ENCODE results near the gene OR2AT4.
"Not testable (repeated sequence)": the region's sequence is repeated elsewhere in the genome, so short reads cannot be mapped to it uniquely, and the experiment has no call there.

The OR2AT4 gene

GRCh38 chr11:75096456-75097172 is at the start of gene OR2AT4:
OR2AT4 (minus strand) TSS chr11:75096876.
- DNase-seq: no peak

DNA sequence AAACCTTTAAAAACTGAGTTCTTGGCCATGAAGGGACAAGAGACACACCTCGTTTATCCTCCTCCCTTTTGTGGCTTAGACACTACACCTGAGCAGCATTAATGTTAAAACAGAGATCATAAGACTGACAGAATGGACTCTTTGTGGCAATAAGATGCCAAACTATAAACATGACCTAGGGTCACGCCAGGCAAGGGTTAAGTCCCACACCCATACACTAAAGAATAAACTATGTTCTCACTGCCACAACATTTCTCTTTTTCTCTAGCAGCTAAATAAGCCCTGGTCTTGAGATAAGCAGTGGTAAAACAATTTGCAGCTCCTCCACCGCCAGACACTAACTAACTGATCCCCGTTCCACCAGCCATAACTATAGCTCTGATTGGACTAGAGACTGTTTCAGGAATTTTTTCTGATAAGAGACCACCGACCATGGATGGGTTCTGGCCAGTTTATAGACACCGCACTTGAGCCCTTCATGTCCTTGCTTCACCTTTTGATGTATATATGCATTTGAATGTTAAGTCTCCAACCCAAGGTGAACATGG is 49.4 kb upstream of the OR2AT4 start:
- no peak for DNase-seq

GRCh38 chr11:75145196-75145971 is 48.7 kb upstream of the OR2AT4 start:
- DNase-seq: no peak

DNA sequence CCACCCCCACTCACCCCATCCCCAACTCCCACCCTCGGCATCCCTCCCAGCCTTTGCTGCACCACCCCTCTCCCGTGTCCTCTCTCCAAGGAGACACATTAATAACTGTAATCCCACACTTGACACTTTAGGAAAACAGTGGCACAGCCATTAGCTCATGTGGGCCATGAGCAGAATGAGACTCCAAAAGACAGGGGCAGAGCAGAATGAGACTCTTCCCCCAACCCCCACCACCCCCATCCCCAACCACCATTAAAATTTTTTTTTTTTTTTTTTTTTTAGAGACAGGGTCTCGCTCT is 48.0 kb upstream of the OR2AT4 start:
- DNase-seq: no peak

DNA sequence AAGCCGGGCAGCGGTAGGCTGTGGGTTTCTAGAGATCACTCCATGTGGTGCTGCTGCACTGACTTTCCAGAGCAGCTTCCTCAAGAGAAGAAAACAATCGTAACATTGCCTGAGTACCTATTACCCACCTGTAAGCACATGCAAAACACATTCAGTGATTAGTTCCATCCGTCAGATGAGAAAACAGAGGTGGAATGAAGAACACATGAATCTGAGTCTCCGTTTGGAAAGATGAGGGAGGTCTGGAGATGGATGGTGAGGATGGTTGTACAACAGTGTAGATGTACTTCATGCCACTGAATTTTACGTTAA is 46.7 kb upstream of the OR2AT4 start:
- DNase-seq: no peak

- peak in 9 of 14 donors; percentile 12 to 56 (median 33) for DNase-seq
Observed at GRCh38 chr11:75142714-75143419, 46.2 kb upstream of the OR2AT4 start.

DNA sequence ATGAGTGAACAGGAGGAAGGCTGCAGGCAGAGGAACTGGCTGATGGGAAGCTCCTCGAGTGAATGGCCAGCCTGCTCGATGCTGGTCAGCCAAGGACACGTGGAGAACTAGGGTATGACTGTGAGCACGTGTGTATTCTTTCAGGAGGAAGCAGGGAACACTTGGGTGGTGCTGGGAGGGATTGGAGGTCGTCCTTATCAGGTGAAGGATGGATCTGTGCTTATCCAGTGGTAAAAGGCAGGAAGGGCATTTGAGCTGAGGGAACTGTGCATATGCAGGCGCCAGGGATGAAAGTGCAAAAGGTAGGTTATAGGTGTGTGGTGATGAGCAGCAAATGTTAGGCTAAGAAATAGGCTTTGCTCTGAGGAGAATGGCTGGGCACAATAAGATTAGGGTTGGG is 44.5 kb upstream of the OR2AT4 start:
- DNase-seq: no peak

DNA sequence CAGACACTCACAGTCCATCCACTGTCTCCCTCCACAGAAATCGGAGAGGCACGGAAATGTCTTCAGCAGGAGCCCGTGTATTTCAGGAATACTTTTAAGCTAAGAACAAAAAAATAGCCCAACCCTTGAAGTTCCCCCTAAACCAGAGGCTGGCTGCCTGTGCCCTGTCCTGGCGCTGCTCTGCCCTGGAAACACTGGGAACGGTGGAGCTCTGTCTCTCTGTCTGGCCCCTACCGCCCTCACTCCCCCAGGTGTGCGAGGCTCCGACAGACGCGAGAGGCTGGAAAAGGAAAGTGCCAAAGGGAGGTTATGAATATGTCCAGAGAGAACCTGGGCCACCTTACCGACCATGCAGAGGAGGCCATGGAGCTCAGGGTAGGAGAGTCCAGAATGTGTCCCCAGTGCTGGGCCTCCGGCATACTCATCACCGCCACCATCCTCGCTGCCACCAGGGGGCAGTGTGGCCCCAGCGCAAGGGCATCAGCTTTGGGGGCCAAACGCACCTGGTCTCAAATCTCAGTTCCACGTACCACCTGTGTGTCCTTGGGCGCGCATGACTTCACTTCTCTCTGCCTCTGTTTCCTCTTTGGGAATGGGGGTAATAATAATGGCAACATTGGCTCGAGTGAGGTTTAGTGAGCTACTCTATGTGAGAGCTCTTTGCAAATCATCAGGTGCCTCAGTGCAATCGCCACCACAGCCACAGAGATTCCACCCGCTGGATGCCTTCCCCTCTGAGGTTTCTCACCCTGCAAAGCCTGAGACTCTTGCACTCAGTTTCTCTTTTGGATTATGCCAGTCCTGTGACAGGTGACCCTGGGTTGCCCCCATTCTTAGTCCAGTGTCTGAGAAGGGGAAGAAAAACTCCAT is 43.8 kb upstream of the OR2AT4 start:
- peak in 6 of 14 donors; percentile 11 to 55 (median 32) for DNase-seq

GRCh38 chr11:75135651-75136050 is 39.0 kb upstream of the OR2AT4 start:
- no peak for DNase-seq

DNA sequence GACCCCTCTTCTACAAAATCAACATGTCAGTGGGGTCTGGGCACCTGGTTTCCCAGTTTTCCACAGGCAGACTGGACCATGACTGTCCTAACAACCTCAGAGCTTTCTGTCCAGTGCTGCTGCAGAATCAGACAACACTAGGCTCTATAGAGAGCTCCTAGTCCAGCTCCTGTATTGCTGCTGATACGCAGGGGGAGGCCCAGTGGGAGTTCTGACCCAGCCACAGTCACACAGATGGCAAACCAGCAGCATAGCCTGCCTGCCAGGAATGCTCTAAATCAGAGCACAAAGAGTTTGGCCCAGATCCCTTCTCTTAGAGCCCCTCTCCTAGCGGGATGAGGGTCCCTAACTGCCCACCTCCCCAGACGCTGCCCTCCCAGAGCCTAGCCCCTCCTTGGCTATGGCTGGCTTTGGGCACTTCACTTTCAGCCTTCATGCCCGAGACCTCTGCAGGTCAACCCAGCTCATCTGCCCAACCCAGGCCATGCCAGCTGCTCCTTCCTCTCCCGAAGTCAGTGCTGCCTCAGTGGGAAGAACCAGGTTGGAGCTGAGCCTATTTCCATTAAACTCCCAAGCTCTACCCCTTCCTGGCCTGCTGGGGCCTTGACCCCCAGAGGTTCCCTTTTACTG is 38.5 kb upstream of the OR2AT4 start:
- DNase-seq: peak in 1 of 14 donors; percentile 68

- no peak for DNase-seq
Observed at GRCh38 chr11:75133976-75134375, 37.3 kb upstream of the OR2AT4 start.

- no peak for DNase-seq
Observed at GRCh38 chr11:75132080-75132479, 35.4 kb upstream of the OR2AT4 start.

- DNase-seq: no peak
Observed at GRCh38 chr11:75126564-75126963, 29.9 kb upstream of the OR2AT4 start.

DNA sequence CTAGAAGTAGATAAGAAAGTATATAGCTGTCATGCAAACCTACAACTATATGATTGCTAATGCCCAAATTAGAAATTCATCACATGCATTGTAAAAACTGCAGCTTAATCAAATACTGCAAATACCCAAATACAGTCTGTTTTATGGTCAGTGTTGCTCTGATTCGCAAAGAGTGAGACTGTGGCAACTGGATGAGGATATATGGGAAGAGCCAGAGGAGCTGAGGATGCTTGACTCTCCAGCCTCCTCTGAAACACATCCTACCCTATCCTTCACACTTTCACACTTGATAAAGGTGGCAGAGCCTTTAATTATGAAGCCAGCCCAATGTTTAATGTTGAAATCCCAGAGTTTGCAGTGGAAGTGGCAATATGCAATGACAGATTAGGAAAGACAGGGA is 21.9 kb upstream of the OR2AT4 start:
- DNase-seq: no peak

DNA sequence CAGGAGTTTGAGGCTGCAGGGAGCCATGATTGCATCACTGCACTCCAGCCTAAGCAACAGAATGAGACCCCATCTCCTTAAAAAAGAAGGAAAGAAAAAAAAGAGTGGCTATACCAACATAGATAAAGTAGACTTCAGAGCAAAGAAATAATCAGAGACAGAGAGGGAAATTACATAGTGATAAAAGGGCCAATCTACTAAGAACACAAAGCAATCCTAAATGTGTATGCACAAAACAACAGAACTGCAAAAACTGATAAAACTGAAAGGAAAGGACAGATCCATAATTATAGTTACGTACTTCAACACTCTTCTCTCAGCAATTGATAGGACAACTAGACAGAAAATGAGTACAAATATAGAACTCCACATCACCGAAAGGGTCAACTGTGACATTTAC is 17.8 kb upstream of the OR2AT4 start:
- DNase-seq: no peak

GRCh38 chr11:75113030-75113429 is 16.4 kb upstream of the OR2AT4 start:
- DNase-seq: no peak

DNA sequence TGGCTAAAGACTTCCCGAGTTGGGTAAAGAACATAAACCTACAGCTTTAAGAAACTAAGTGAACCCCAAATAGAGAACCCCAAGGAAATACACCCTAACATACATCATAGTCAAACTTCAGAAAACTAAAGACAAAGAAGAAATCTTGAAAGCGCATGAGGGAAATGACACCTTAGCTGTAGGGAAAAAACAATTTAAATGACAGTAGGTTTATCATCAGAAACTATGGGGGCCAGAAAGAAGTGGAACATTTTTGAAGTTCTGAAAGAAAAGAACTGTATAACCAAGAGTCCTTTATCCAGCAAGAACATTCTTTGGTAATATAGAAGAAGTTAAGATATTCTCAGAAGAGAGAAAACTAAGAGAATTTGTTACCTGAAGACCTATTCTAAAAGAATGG is 15.5 kb upstream of the OR2AT4 start:
- DNase-seq: no peak

GRCh38 chr11:75107187-75107586 is 10.5 kb upstream of the OR2AT4 start:
- no peak for DNase-seq

GRCh38 chr11:75105967-75106681 is 9.4 kb upstream of the OR2AT4 start:
- not testable (repeated sequence) for DNase-seq

GRCh38 chr11:75105462-75105925 is 8.8 kb upstream of the OR2AT4 start:
- no peak for DNase-seq

- DNase-seq: no peak
Observed at GRCh38 chr11:75103380-75104026, 6.8 kb upstream of the OR2AT4 start.

All from C1 segment of cervical spinal cord (tissue), 14 donors.